Neuronal stem cell (in vitro differentiated cells): ENCODE results near the gene IQCH.
"Not testable (repeated sequence)": the region's sequence is repeated elsewhere in the genome, so short reads cannot be mapped to it uniquely, and the experiment has no call there.

Experiments
- DNase-seq: peaks from one replicate; pipeline ENCODE4 v3.0.0-alpha.2; 2013; ENCODE audit warnings: low spot score
- H2AFZ ChIP-seq: one replicate; pipeline ENCODE4 v1.6.1; 2013; ENCODE audit warnings: mild to moderate bottlenecking, low read length, inconsistent platforms
- H2AK5ac ChIP-seq: 2 replicates; pipeline ENCODE4 v1.6.1; 2013; ENCODE audit warnings: low read depth, mild to moderate bottlenecking, inconsistent platforms, low read length, moderate library complexity, mixed read lengths
- H2BK120ac ChIP-seq: 2 replicates; pipeline ENCODE4 v1.6.1; 2013; ENCODE audit warnings: low read depth, mild to moderate bottlenecking, inconsistent platforms, low read length, moderate library complexity, mixed read lengths
- H2BK12ac ChIP-seq: one replicate; pipeline ENCODE4 v1.6.1; 2013; ENCODE audit warnings: low read length, inconsistent platforms
- H2BK15ac ChIP-seq: 2 replicates; pipeline ENCODE4 v1.6.1; 2013; ENCODE audit warnings: mild to moderate bottlenecking, low read length, inconsistent platforms, mixed read lengths
- H2BK5ac ChIP-seq: one replicate; pipeline ENCODE4 v1.6.1; 2013; ENCODE audit warnings: inconsistent platforms, mild to moderate bottlenecking, low read length, moderate library complexity
- H3K14ac ChIP-seq: one replicate; pipeline ENCODE4 v1.6.1; 2013; ENCODE audit warnings: low read length, inconsistent platforms
- H3K18ac ChIP-seq: 2 replicates; pipeline ENCODE4 v1.6.1; 2013; ENCODE audit warnings: low read length, inconsistent platforms
- H3K23ac ChIP-seq: 2 replicates; pipeline ENCODE4 v1.6.1; 2013; ENCODE audit warnings: low read depth, mild to moderate bottlenecking, mixed read lengths, low read length, inconsistent platforms; ENCODE audit not compliant: poor library complexity
- H3K27ac ChIP-seq: replicated peaks from 3 replicates; pipeline ENCODE4 v1.5.1; 2013; ENCODE audit warnings: low read length, inconsistent platforms
- H3K27me3 ChIP-seq, 3 experiments: 2 replicates each; pipeline ENCODE4 v1.6.1; 2013; ENCODE audit warnings: low read length in 3 of 3, mild to moderate bottlenecking in 2 of 3, inconsistent platforms in 1 of 3, low read depth in 1 of 3, mixed read lengths in 1 of 3, moderate library complexity in 1 of 3; ENCODE audit not compliant: control insufficient read depth in 3 of 3, insufficient read depth in 3 of 3
- H3K36me3 ChIP-seq, 2 donors: replicated peaks in 1 of 2; 2 replicates each; pipeline ENCODE4 v1.6.1; 2013; ENCODE audit warnings: low read length in 2 of 2; ENCODE audit not compliant: control insufficient read depth in 2 of 2, insufficient read depth in 2 of 2
- H3K4ac ChIP-seq: 2 replicates; pipeline ENCODE4 v1.6.1; 2013; ENCODE audit warnings: inconsistent platforms, mild to moderate bottlenecking, low read length, moderate library complexity
- H3K4me1 ChIP-seq, 2 donors: 1 replicate in 1 of 2; 2 replicates in 1 of 2; pipeline ENCODE4 v1.6.1; 2013; ENCODE audit warnings: low read length in 2 of 2, low read depth in 1 of 2; ENCODE audit not compliant: control insufficient read depth in 2 of 2, insufficient read depth in 1 of 2
- H3K4me2 ChIP-seq: one replicate; pipeline ENCODE4 v1.6.1; 2013; ENCODE audit warnings: mild to moderate bottlenecking, low read length, inconsistent platforms; ENCODE audit not compliant: insufficient read depth, poor library complexity, severe bottlenecking
- H3K4me3 ChIP-seq, 2 donors: 2 replicates each; pipeline ENCODE4 v1.5.1; 2013; ENCODE audit warnings: low read length in 2 of 2, mild to moderate bottlenecking in 2 of 2, inconsistent platforms in 1 of 2, moderate library complexity in 1 of 2
- H3K79me1 ChIP-seq: one replicate; pipeline ENCODE4 v1.6.1; 2013; ENCODE audit warnings: low read depth, mild to moderate bottlenecking, inconsistent platforms, low read length, moderate library complexity
- H3K9ac ChIP-seq: one replicate; pipeline ENCODE4 v1.6.1; 2013; ENCODE audit warnings: mild to moderate bottlenecking, low read depth, low read length, inconsistent platforms; ENCODE audit not compliant: poor library complexity
- H3K9me3 ChIP-seq, 2 donors: replicated peaks in 1 of 2; 2 replicates each; pipeline versions ENCODE3 to v1.6.1; 2013; ENCODE audit warnings: low read length in 2 of 2, mild to moderate bottlenecking in 2 of 2, inconsistent platforms in 1 of 2, low read depth in 1 of 2, mixed read lengths in 1 of 2, moderate library complexity in 1 of 2; ENCODE audit not compliant: control insufficient read depth in 2 of 2, insufficient read depth in 1 of 2
- H4K8ac ChIP-seq: one replicate; pipeline ENCODE4 v1.6.1; 2013; ENCODE audit warnings: low read depth, mild to moderate bottlenecking, inconsistent platforms, low read length, moderate library complexity
- H4K91ac ChIP-seq: one replicate; pipeline ENCODE4 v1.6.1; 2013; ENCODE audit warnings: low read length, low read depth, mild to moderate bottlenecking, inconsistent platforms; ENCODE audit not compliant: poor library complexity
- WGBS, 2 donors: extraction: QIAGEN DNeasy Blood & Tissue Kit; methylation state at CpG; one replicate each; pipeline ENCODE4 v1.1.7; 2013; ENCODE audit warnings: missing lambda C conversion rate in 2 of 2, mixed read lengths in 1 of 2; ENCODE audit not compliant: insufficient read length in 2 of 2, insufficient replicate concordance in 1 of 2; ENCODE audit errors: extremely low coverage in 2 of 2; 5-methylcytosine and 5-hydroxymethylcytosine counted together

IQCH gene

DNA sequence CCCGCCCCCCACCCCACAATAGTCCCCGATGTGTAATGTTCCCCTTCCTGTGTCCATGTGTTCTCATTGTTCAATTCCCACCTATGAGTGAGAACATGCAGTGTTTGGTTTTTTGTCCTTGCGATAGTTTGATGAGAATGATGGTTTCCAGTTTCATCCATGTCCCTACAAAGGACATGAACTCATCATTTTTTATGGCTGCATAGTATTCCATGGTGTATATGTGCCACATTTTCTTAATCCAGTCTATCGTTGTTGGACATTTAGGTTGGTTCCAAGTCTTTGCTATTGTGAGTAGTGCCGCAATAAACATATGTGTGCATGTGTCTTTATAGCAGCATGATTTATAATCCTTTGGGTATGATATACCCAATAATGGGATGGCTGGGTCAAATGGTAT, 193.8 kb downstream of the IQCH start:
- H2BK120ac ChIP-seq, H2BK12ac ChIP-seq, H3K4me3 ChIP-seq, H4K8ac ChIP-seq, H3K9ac ChIP-seq, H3K23ac ChIP-seq, H4K91ac ChIP-seq, H3K27me3 ChIP-seq, H3K14ac ChIP-seq, H3K4me2 ChIP-seq, H3K36me3 ChIP-seq, DNase-seq, H3K18ac ChIP-seq, H2AK5ac ChIP-seq, H3K4me1 ChIP-seq, H2AFZ ChIP-seq, H3K9me3 ChIP-seq, H2BK5ac ChIP-seq, H3K79me1 ChIP-seq, H3K4ac ChIP-seq, H3K27ac ChIP-seq, H2BK15ac ChIP-seq: not testable (repeated sequence)
- WGBS, 2 donors: no CpG with 5 or more reads among the region's 5 CpGs

- not testable (repeated sequence) for H3K27ac ChIP-seq, H3K79me1 ChIP-seq, H2AFZ ChIP-seq, H3K9ac ChIP-seq, H3K36me3 ChIP-seq, H3K4me3 ChIP-seq, H3K4me1 ChIP-seq, H3K4me2 ChIP-seq, H3K27me3 ChIP-seq, H2BK5ac ChIP-seq, H3K23ac ChIP-seq, H2BK120ac ChIP-seq, DNase-seq, H2BK12ac ChIP-seq, H3K14ac ChIP-seq, H3K4ac ChIP-seq, H3K18ac ChIP-seq, H4K91ac ChIP-seq, H2BK15ac ChIP-seq, H3K9me3 ChIP-seq, H4K8ac ChIP-seq, H2AK5ac ChIP-seq
- WGBS, 2 donors: no CpG with 5 or more reads among the region's 11 CpGs
These were observed 199.1 kb downstream of the IQCH start for GRCh38 chr15:67453703-67454102.

DNA sequence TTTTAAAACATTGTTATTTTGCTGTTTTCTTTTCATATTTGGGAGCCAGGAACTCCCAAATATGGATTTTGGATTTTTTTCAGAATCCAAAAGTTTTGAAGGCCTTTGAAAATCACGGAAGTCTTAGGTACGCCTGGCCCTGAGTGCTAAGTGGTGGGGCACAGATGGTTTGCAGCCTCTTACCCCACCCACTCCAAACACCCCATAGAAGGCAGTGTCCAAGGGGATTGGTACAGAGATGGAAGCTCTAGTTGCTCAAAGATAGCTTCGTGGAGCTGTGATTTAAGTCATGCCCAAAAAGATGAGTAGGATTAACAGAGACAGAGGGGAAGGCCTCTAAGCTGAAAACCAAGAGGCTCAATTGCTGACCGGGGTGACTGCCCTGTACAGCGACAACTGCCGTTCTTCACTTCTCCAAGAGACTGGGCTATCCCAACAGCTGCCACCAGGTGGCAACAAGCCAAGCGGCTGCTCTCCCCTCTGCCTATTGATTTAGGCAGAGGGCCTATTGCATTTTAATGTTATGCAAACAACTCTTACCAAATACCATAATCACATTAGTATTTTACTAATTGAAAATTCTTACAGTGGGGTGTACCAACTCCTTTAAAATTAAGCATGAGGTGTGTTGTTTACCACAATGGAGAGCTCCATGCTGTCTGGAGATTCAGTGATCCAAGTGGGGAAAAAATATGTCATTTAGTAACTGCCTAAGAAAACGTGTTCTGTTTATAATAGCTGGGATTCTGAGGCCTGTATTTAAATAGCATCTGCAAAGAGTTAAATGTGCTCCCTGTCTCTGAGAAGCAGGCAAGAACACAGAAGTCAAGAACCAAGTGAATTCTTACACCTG, 202.3 kb downstream of the IQCH start:
- Histone ChIP-seq H3K18ac (no peak overlapping the region), H3K27me3 (peaks cover 0 to 3% (median 0%) of the 10 kb centered on the region in 3 experiments), H4K8ac (no peak overlapping the region), H3K9me3 (no peaks in the 10 kb centered on the region), H3K27ac (no peak overlapping the region), H3K79me1 (no peaks in the 10 kb centered on the region), H2AK5ac (no peak overlapping the region), H3K23ac (no peak overlapping the region), H4K91ac (no peak overlapping the region), H2BK12ac (no peak overlapping the region), H3K36me3 (no peaks in the 10 kb centered on the region), H2BK120ac (no peak overlapping the region), H3K9ac (no peak overlapping the region), H3K14ac (no peak overlapping the region), H2BK15ac (no peak overlapping the region), H3K4ac (no peak overlapping the region), H3K4me1 (peaks cover 0 to 2% of the 10 kb centered on the region in 2 donors), H3K4me2 (no peak overlapping the region), H3K4me3 (no peak overlapping the region), H2AFZ (peak overlapping the region; percentile 27), H2BK5ac (no peak overlapping the region)
- WGBS, 2 donors: no CpG with 5 or more reads among the region's 8 CpGs
- peak; percentile 69 for DNase-seq

DNA sequence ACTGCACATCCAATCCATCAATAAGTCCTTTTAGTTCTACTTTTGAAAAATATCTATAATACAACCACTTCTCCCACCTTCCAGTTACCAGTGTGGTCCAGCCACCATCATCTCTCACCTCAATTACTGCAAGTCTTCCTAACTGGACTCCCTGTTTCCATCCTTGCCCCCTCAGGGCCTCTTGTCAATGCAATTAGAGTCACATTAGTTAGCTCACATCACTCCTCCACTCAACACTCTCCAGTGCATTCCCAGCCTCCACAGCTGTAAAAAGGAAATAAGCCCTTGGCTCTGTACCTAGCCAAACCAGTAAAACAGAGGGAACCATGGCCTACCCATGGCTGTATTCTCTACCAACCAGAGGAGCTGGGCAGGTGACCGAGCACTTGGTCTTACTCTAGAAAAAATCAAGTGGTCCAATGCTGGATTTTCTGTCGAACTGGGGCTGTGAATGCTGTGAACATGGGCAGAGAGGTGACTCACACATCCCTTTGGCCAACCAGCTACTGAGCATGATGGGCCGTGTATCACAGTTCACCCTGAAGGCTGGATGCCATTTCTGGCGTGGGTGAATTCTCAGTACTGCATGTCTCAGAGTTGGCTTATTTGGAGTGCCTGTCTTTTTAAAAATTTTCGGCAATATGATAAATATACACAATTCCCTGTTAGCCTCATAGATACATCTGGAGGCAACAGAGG, 203.9 kb downstream of the IQCH start:
- Histone ChIP-seq H3K9me3 (no peaks in the 10 kb centered on the region), H2BK12ac (no peak overlapping the region), H3K23ac (no peak overlapping the region), H3K4me3 (no peak overlapping the region), H3K4me2 (no peak overlapping the region), H3K14ac (no peak overlapping the region), H3K79me1 (no peaks in the 10 kb centered on the region), H4K8ac (no peak overlapping the region), H2AFZ (no peak overlapping the region), H2AK5ac (no peak overlapping the region), H2BK5ac (no peak overlapping the region), H3K18ac (no peak overlapping the region), H3K27ac (no peak overlapping the region), H3K36me3 (no peaks in the 10 kb centered on the region), H3K4me1 (peaks cover 0 to 2% of the 10 kb centered on the region in 2 donors), H3K9ac (no peak overlapping the region), H4K91ac (no peak overlapping the region), H3K27me3 (peaks cover 0 to 3% (median 0%) of the 10 kb centered on the region in 3 experiments), H2BK15ac (no peak overlapping the region), H3K4ac (no peak overlapping the region), H2BK120ac (no peak overlapping the region)
- WGBS, 2 donors: no CpG with 5 or more reads among the region's 5 CpGs
- DNase-seq: no peak
